ENCODE measurements around the gene GALNT13.
"Not testable (repeated sequence)": the region's sequence is repeated elsewhere in the genome, so short reads cannot be mapped to it uniquely, and the experiment has no call there.

Gene GALNT13

DNA sequence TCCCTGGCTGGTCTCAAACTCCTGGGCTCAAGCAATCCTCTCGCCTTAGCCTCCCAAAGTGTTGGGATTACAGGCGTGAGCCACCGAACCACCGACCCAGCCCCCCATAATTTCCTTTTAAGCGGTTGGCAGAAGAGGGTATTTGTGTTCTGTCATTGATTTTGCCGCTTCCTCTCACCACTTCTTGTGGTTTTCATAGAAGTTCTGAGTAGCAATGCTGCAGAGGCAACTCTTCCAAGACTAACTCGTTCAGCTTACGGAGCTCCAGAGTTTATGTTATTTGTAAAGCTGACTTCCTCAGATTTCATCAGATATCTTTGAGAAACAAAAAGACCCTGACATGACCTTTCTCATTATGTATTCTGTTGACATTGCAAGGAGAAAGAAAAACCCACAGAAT is 565.4 kb downstream of the GALNT13 start:
- DNase-seq, result no peak

GRCh38 chr2:154439156-154439555 is 567.4 kb downstream of the GALNT13 start:
- DNase-seq, result no peak

- no peak for DNase-seq
Measured at GRCh38 chr2:154443919-154444318, 572.2 kb downstream of the GALNT13 start.

DNA sequence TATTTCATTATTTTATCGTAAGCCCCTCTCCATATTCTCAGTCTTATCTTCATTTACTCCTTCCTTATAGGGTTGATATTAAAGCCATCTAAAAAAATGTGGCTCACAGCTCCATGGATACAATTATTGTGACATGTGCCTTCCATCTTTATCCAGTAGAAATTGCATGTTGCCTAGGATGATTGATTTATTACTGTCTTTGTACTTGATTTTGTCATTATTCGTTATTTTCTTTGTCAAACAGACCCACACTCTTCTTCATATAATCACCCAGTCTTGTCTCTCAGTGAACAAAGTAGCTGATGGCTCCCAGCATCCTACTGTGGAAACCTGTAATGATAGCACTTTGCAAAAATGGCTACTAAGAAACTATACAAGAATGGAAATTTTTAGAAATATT is 574.6 kb downstream of the GALNT13 start:
- no peak for DNase-seq

GRCh38 chr2:154447727-154448418 is 576.2 kb downstream of the GALNT13 start:
- DNase-seq, result no peak

DNA sequence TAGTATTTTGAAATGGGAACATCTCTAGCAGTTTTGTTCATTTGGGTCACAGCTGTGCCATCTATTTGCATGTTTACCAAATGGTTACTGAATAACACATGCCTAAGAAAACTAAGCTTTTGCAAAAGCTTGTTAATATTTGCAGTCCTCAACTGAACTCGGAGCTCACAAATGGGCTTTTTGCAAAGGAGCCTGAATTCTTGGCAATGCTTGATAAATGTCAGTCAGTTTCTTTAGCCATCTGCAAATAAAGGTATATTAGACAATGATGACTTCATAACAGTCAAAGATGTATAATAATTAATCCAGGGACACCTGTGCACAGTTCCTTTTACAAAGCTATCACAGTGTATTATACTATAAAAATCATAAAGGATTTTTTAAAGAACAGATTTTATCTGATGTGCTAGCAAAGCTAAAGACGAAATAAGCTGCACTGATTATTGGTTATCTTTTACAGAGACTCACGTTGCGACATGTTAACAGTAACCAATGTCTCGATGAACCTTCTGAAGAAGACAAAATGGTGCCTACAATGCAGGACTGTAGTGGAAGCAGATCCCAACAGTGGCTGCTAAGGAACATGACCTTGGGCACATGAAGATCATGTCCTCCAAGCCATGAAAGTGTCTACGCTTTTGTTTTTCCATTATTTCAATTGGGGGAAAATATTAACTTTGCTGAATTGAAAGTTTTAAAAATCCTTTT is 578.4 kb downstream of the GALNT13 start:
- no peak for DNase-seq

DNA sequence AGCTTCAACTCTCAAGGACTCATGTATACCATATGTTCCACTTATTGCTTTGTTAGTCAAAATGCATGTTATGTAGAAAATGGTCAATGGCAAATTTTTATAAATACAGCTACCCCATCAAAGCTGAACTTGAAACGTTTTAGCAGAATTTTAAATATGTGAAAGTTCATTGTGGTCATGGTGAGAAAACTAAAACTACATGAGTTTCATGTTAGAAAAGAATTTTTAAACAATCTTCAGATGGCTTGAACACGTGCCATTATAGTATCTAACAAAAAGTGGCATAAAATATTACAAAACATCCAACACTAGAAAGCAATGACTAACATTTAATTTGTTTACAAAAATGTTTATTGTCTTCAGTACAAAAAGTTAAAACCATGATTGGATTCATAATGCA is 580.7 kb downstream of the GALNT13 start:
- no peak for DNase-seq

- no peak for DNase-seq
Measured at GRCh38 chr2:154452906-154453493, 581.3 kb downstream of the GALNT13 start.

DNA sequence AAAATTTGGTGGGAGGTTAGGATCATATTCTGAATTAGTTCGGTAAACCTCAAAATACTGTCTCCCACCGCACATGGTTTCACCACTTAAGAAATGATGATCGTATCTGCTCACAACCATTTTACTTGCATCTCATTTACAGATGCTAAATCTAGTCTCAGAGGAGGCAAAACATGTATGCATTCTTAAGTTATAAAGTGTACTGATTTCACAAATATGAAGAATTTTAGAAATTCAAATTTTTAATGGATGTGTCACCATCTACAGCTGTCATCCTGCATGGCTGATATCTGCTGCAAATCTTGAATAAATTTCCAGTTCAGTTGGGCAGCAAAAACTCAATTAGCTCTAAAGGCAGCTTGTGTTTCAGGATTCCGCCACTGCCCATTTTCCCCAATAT is 583.4 kb downstream of the GALNT13 start:
- no peak for DNase-seq

DNA sequence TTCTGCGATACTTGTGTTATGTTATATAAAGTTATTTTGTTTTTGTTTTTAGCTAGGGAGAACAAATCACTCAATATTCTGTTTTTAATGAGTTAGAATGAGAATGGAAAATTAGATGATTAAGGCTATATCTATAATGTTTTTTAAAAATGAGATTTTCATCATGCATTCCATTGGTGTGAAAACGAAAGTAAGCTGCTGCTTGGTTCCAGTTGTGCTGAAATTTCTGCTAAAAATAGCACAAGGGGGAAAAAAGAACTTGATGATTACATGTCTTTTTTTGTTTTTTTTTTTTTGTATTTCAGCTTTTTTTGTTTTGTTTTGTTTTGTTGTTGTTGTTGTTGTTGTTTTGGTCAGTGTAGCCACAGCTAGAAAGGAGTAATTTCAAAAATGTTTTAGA is 584.1 kb downstream of the GALNT13 start:
- no peak for DNase-seq

DNA sequence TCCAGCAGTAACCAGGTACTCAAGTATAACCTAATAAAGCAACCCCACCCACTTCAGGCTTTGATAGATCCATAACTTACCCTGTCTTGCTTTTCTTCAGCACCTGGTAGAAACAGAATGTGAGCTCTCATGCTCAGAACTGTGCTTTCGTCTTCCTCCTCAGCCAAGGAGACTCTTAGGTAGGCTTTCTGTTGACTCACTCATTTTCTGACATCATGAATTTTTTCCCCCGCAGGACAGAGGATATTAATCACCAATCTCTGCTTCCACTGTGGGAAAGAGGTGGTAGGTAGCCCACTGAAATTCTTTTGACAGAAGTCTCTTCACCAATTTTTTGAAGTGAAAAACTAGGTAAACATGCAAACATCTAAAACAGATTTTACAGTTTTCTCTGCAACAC is 585.6 kb downstream of the GALNT13 start:
- no peak for DNase-seq

GRCh38 chr2:154459286-154459685 is 587.6 kb downstream of the GALNT13 start:
- no peak for DNase-seq

DNA sequence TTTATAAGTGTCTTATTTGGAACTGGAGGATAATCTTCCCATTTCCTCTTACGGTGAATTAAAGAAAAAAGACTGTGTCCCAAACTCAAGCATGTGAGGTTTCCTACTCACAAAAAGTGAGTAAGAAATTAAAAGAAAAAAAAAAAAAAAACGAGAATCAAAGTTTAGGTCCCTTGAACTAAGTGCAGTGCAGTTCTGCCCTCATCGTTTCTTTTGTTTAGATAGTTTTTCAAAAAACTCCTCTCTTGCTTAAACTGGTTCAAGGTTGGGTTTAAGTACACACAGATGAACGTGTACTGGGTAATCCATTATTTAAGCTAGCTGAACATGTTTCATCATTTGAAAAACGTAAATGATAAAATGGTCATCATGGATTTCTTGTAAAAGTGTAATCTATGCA is 590.9 kb downstream of the GALNT13 start:
- DNase-seq, result no peak

GRCh38 chr2:154466226-154466625 is 594.5 kb downstream of the GALNT13 start:
- no peak for DNase-seq

DNA sequence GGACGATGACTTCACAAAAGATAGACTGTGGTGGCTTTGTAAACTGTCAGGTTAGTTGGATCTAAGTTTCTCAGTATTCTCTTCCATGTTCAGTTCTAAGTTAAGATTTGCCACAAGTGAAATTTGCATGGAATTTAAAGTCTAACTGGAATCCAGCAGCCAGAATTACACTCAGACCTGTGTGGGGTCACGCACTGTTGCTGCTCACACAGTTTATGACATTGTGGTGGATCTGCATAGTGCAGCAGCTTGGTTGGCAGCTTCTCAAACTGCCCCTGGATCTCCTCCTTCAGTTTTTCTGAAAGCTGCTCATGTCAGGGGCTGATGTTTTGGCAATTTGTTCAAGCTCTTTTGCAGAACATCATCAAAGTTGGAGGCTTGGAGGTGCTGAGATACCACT is 598.7 kb downstream of the GALNT13 start:
- DNase-seq, result no peak

- DNase-seq, result not testable (repeated sequence)
Measured at GRCh38 chr2:154471492-154471891, 599.8 kb downstream of the GALNT13 start.

- no peak for DNase-seq
Measured at GRCh38 chr2:154477319-154477718, 605.6 kb downstream of the GALNT13 start.

- no peak for DNase-seq
Measured at GRCh38 chr2:154480521-154480920, 608.8 kb downstream of the GALNT13 start.

DNA sequence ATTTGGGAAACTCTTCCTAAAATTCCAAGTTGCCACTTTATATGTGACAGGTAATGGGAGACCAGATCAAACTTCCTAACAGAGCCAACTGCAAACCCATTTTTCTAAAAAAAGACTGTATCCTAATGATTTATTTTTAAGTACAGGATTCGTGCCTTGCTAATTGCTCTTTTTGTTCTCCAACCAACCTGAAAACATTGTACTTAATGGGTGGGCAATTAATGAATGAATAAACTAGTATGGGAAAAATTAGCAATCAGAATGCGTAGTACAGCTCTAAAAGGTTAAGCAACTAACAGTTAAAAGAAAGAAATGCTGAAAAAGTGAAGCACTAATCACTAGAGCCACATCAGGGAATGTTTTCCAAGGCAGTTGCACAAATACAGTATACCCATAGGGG is 609.6 kb downstream of the GALNT13 start:
- DNase-seq, result no peak

DNA sequence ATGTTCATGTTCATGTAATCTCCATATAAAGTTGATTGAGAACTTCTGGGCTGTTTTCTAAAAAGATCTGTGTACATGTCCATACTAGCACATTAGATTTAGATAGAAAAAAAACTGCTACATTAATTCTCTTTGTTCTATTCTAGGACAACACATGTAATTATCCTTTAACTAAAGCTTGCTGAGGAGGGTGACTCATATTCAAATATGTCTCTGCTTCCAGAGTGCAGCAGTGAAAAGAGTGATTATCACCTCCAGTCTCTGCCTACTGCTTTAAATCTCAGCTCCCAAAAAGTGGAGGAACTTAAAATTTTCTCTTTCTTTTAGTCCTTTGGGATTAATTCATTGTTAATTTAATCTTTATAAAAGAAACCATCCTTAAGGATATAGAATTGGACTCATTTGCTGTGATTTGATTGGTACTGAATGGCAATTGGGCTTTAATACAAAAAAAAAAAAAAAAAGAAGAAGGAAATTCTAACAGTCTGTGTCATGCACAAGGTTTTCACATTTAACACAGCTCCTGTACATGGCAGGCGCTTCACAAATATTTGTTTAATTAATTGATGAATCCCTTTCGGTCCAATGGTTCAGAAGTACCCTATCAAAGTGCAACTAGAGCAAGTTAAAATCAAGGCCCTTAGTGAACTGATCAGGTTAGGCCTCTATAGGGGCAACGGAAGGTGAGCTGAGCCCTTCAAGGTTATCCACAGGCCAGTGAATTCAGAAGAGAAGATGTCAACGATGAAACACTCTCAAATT is 612.8 kb downstream of the GALNT13 start:
- no peak for DNase-seq

GRCh38 chr2:154488801-154489200 is 617.1 kb downstream of the GALNT13 start:
- DNase-seq, result no peak

- DNase-seq, result no peak
Measured at GRCh38 chr2:154489266-154489858, 617.6 kb downstream of the GALNT13 start.

GRCh38 chr2:154490530-154490929 is 618.8 kb downstream of the GALNT13 start:
- DNase-seq, result no peak
